Ishikawa (cell line): ENCODE data around the gene EXOC4.

ENCODE experiments used
- CEBPB ChIP-seq: IDR thresholded peaks from 2 replicates; pipeline ENCODE4 v1.6.1; 2012
- EGR1 ChIP-seq: IDR thresholded peaks from 2 replicates; pipeline ENCODE4 v1.6.1; 2012
- EP300 ChIP-seq: IDR thresholded peaks from 2 replicates; pipeline ENCODE4 v1.6.1; 2012; ENCODE audit warnings: borderline replicate concordance
- FOXM1 ChIP-seq: IDR thresholded peaks from 2 replicates; pipeline ENCODE4 v1.6.1; 2012; ENCODE audit warnings: low read depth, borderline replicate concordance
- RAD21 ChIP-seq: IDR thresholded peaks from 2 replicates; pipeline ENCODE4 v1.6.1; 2012; ENCODE audit warnings: low read depth
- TAF1 ChIP-seq: IDR thresholded peaks from 2 replicates; pipeline ENCODE4 v1.6.1; 2012; ENCODE audit warnings: low read depth, mild to moderate bottlenecking
- TCF12 ChIP-seq: IDR thresholded peaks from 2 replicates; pipeline ENCODE4 v1.6.1; 2012; ENCODE audit warnings: low read depth
- YY1 ChIP-seq: IDR thresholded peaks from 2 replicates; pipeline ENCODE4 v1.6.1; 2012; ENCODE audit warnings: low read depth
- ZBTB7A ChIP-seq: IDR thresholded peaks from 2 replicates; pipeline ENCODE4 v1.6.1; 2012; ENCODE audit warnings: low read depth
- TF ChIP-seq, protein P1 (sequence below): IDR thresholded peaks from 2 replicates; pipeline ENCODE4 v1.6.1; 2012; ENCODE audit warnings: low read depth, mild to moderate bottlenecking
- TF ChIP-seq, protein P2 (sequence below): IDR thresholded peaks from 2 replicates; pipeline ENCODE4 v1.6.1; 2012
- TF ChIP-seq, protein P3 (sequence below): IDR thresholded peaks from 2 replicates; pipeline ENCODE4 v1.6.1; 2012

DNA sequence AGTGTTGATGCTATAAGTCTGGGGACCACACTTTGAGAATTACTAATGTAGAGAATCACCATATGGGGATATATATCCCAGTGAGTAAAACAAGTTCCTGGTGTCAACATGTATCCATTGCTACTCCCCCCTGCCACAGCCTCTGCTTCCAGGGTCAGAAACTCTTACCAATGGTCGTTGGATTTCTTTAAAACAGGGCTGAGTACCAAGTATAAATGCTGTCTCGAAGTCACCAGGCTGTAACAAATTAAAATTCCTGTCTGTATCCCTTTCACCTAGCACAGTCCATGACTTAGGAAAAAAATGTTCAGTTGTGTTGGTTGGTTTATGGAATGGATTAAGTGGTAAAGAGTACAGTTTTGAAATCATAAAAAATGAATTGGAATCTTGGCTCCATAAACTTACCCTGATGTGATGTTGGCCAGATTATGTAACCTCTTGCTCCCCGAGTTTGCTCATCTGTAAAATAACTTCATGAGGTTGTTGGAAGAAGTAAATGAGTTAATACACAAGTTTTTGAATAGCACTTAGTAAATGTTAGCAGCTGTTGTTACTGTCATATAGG is 510.3 kb downstream of the EXOC4 start:
- TF ChIP-seq ZBTB7A (no peak), FOXM1 (no peak), EGR1 (no peak), EP300 (no peak), RAD21 (no peak), CEBPB (no peak), TCF12 (no peak), TAF1 (no peak), YY1 (no peak)
- TF ChIP-seq, protein P1, sequence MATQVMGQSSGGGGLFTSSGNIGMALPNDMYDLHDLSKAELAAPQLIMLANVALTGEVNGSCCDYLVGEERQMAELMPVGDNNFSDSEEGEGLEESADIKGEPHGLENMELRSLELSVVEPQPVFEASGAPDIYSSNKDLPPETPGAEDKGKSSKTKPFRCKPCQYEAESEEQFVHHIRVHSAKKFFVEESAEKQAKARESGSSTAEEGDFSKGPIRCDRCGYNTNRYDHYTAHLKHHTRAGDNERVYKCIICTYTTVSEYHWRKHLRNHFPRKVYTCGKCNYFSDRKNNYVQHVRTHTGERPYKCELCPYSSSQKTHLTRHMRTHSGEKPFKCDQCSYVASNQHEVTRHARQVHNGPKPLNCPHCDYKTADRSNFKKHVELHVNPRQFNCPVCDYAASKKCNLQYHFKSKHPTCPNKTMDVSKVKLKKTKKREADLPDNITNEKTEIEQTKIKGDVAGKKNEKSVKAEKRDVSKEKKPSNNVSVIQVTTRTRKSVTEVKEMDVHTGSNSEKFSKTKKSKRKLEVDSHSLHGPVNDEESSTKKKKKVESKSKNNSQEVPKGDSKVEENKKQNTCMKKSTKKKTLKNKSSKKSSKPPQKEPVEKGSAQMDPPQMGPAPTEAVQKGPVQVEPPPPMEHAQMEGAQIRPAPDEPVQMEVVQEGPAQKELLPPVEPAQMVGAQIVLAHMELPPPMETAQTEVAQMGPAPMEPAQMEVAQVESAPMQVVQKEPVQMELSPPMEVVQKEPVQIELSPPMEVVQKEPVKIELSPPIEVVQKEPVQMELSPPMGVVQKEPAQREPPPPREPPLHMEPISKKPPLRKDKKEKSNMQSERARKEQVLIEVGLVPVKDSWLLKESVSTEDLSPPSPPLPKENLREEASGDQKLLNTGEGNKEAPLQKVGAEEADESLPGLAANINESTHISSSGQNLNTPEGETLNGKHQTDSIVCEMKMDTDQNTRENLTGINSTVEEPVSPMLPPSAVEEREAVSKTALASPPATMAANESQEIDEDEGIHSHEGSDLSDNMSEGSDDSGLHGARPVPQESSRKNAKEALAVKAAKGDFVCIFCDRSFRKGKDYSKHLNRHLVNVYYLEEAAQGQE: no peak
- TF ChIP-seq, protein P2, sequence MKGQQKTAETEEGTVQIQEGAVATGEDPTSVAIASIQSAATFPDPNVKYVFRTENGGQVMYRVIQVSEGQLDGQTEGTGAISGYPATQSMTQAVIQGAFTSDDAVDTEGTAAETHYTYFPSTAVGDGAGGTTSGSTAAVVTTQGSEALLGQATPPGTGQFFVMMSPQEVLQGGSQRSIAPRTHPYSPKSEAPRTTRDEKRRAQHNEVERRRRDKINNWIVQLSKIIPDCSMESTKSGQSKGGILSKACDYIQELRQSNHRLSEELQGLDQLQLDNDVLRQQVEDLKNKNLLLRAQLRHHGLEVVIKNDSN: no peak
- TF ChIP-seq, protein P3, sequence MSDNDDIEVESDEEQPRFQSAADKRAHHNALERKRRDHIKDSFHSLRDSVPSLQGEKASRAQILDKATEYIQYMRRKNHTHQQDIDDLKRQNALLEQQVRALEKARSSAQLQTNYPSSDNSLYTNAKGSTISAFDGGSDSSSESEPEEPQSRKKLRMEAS: no peak
